TTC549 (cell line): Measurements from ENCODE around the gene ZBTB12.

Source experiments
- FAIRE-seq: peaks from 2 replicates; lab custom pipeline; 2012; peaks lifted over from hg19 to GRCh38; lab: Jason Lieb, UNC

Gene ZBTB12

DNA sequence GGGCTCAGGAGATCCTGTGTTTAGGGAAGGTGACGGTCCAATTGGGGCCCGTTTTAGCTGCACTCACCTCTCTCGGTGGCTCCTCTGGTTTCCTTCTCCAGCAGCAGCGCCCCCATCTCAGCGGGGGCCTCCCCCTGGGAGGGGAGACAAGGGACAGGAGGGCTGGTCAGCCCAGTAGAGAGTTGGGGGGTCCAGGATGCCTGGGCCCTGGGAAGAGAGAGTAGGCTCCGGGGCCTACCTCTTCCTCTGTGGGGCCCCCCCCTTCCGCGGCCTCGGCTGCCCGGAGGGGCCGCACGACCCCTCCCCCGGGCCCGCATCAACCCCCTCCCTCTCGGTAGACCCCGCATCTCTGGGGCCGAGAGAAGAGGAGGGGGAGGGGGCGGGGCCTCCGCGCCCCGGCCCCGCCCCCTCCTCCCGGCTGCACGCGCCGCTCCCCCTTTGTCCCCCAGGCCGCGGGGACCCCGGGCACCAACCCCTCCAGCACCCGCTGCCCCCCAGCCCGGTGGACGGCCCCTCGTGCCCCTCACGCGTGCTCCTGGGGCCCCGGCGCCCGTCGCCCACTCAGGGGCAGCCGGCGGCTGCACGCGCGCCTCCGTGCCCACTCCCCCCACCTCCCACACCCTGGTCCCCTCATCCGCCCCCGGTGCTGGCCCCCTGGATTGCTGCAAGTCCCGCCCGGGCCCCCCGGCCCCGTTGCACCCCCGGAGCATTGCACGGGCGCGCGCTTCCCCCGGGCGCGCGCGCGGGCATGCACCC, 4.9 kb downstream of the ZBTB12 start:
- FAIRE-seq: no peak

- no peak for FAIRE-seq
Observed at GRCh38 chr6:31896493-31896855, 5.4 kb downstream of the ZBTB12 start.

GRCh38 chr6:31892821-31893220, 9.1 kb downstream of the ZBTB12 start:
- no peak for FAIRE-seq

- FAIRE-seq: no peak
Observed at GRCh38 chr6:31889331-31889972, 12.4 kb downstream of the ZBTB12 start.

DNA sequence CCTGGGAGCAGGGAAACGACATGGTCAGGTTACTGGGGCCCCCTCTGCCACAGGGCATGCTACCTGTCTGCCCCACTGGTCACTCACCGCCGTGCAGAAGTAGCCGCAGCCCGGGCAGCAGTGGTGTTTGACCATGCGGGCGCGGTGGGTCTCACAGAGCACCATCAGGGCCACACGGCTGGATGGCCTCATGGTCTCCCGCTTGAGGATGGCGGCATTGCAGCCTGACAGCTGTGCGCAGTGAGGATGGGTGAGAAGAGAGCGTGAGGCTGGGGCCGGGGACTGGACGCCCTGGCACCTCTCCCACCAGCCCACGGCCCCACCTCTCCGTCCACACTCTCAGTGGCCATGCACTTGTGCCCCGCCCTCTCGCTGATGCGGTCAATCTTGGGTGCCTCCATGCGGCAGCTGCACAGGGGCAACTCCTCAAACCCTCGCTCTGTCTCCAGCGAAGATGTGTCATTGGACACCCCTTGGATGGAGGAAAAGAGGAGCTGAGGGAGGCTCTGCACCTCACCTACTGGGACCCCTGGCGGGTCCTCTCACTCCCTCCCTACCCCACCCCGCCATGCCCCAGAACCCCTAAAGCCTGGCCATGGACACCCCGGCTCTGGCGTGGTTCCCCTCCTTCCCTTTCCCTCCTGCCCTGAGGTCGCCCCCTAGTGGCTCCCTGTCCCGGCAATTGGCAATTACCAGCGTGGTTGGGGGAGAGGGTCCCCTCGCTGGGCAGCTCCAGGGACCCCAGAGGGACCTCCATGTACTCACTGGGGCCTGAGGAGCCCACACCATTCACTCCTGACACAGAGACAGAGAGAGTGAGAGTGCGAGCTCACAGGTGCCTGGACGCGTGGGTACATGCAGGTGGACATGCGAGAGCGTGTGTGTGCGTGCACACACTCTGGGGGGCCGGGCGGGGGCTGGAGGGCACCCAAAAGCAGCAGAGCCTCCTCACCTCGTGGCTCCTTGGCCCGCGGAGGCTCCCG, 13.3 kb downstream of the ZBTB12 start:
- FAIRE-seq: no peak

DNA sequence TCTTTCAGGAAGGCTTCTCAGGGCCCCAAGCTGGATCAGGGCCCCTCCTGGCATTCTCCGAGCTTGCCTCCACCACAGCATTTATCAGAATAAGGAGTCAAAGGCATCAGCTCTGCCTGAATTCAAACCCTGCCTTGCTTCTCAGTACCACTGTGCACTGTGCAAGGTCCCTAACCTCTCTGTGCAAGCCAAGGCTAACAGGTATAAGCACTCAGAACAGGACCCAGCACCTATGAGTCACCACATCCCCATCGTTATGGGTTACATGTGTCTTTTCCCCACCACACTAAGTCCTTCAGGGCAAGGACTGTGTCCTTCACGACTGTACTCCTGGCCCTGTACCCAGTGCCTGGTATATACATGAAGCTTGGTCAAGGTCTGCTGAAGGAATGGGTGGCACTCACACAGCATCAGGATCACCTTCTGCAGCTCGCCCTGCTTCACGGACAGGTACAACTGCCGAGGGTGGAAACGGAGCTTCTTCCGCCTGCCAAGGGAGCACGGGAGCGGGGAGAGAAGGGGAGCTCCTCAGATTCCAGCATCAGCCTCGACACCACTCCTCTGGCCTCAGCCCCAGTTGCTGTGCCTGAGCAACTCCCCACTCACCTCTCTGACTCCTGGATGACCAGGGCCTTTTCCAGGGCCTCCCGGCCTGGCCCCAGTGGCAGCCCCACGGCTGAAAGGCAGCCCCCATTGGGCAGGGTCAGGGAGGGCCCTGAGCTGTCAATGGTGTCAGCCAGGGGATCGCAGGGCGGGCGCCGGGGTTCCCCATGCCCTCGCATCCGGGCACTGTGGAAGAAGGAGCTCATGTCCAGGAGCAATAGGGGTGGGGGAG, 14.5 kb downstream of the ZBTB12 start:
- no peak for FAIRE-seq

- no peak for FAIRE-seq
Observed at GRCh38 chr6:31886541-31886991, 15.3 kb downstream of the ZBTB12 start.

DNA sequence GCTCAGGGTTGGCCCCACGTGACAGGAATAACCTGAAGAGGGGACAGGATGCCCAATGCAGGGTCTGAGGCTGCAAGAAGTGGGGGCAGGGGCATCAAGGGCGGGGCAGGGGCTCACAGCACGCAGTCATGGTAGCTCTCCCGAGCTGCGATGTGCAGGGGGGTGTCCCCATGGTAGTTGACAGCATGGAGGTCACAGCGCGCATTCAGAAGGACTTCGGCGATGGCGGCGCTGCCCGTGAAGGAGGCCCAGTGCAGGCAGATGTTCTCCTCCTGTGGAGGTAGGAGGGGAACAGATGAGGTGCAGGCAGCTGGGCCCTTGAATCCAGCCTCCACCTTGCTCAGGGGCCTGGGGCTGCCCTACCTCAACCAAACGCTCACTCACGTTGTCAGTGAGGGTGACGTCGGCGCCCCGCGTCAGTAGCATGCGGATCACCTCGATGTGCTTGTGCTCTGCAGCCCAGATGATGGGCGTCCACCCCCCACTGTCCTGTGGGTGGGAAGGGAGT, 17.3 kb downstream of the ZBTB12 start:
- FAIRE-seq: no peak

DNA sequence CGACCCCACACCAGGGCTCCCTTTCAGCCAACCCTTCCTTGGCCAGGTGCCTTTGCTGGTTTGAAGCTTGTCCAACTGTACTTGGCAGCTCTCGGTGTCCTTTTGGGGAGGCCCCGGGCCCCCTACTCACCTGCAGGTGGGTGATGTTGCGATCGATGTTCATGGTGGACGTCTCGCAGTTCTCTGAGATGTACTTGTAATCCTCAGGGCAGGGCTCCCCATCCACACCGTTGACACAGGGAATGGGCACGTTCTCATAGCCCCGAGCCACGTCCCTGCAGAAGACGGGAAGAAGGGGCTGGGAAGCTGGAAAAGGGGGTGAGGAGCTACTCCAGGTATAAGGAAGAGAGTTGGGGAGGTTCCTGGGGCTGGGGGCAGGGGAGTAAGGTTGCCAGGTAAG, 18.2 kb downstream of the ZBTB12 start:
- FAIRE-seq: no peak

DNA sequence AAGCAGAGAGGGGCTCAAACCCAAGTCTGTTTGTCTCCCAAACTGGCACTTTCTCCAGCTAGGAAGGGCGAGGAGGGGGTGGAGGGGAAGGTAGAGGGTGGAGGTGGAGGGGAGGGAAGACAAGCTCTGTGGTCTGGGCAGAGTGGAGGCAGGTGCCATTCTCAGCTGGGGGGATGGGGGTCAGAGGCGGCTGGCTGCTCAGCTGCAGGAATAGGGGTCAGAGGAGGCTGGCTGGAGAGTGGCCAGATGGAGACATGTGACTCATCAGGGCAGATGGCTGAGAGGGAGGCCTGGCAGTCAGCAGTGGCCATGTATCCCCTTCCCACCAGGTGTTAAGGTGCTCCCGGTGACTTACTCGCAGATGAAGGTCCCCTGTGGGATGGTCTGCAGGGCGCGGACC, 19.5 kb downstream of the ZBTB12 start:
- FAIRE-seq: no peak

DNA sequence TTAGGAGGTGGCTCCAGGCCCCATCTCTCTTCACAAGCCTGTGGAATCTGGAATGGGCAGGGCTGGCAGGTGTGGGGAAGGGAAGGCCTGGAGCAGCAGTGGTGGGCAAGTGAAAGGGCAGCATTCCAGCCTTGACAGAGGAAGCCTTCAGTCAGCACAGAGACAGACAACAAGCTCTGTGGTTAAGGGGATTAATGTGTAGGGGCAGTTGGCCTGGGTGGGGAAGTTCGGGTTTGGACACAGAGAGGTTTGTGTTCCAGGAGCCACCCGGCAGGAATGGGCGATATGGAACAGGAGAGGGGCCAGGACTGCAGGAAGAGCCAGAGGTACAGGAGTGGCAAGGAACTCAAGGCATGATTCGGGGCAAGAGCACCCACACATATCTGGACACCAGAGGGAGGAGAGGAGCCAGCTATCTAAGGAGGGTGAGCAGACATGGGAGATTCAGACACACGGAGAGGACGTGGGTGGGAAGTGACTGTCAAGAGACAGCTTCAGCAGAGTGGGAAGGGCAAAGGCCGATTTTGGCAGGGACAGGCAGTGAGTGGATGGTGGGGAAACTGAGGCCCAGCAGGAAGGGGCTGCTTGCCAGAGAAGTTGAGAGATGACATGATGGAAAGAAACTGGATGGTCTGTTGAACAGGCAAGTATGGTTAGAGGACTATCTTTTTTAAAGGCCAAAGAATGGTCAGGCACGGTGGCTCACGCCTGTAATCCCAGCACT, 20.6 kb downstream of the ZBTB12 start:
- FAIRE-seq: no peak

DNA sequence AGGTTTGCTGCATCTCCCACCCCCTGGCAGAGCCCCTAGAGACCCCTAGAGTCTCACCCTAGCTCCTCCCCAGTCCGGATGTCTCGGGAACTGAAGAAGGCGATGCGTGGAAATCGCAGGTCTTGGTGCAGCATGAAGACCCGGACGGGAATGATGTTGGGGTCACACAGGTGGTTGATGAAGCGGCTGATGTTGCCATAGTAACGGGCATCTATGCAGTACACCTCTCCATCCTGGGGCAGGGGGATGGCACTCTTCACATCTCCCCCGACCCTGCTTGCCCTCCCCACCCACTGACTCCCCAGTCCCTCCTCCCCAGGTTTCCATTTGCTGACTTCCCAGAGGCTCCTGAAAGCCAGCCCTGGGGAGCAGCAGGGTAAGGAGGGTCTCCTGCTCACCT, 21.3 kb downstream of the ZBTB12 start:
- no peak for FAIRE-seq

DNA sequence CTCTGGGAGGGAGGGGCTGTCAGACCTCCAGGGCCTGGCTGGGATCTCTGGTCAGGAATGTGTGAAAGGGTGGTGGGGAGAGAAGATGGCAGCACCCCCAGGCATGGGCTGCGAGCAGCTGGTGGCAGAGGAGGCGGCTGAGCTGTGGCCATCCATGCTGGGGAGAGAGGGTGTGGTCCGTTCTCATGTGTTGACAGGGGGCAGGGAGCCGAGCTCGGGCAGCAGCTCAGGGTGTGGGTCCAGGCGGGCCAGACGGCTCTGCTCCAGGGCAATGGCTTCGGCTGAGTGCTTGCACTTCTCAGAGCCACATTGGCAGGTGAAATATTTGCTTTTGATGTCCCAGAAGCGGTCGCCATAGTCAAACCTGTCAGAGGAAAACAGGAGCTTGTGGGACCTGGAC, 22.0 kb downstream of the ZBTB12 start:
- no peak for FAIRE-seq

- FAIRE-seq: no peak
Observed at GRCh38 chr6:31879143-31879542, 22.7 kb downstream of the ZBTB12 start.

DNA sequence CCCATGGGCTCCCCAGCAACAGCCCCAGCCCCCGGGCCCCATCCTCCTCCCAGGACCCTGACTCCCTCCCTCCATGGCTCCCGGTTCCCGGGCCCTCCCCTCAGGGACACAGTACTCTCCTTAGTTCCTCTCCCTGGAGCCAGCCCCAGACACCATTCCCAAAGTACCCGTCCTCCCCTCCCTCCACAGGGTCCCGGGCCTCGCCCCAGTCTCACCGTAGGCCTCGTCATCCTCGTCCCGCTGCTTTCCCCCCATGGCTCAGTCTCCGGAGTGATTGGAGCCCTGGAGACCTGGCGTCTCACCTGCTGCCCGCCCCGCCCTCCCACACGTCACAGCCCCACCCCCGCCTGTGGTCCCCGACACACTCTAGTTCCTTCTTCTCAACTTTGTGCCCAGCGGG, 23.2 kb downstream of the ZBTB12 start, which contains the start of gene SLC44A4:
Gene SLC44A4, minus strand, starts transcription at position 272 of the 400 bp plus-strand sequence. Its CDS starts 17 bp downstream, at position 255.
- FAIRE-seq: no peak

DNA sequence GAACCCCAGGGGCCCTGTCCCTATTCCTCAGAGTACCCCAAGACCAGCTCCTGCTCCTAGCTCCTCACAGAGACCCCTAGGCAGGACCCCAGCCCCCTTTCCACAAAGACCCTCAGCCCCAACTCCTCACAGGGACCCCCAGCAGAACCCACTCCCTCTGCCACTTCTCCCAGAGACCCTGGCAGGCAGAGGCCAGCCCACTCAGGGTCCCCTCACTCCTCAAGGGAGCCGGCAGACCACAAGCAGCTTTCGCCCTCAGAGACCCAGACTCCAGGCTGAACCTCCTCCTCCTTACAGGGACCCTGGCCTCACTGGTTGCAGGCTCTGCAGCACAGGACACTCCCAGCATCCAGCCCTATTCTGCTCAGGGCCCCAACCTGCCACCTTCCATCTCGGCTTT, 23.7 kb downstream of the ZBTB12 start:
- FAIRE-seq: no peak

- no peak for FAIRE-seq
Observed at GRCh38 chr6:31877651-31878161, 24.2 kb downstream of the ZBTB12 start.

- no peak for FAIRE-seq
Observed at GRCh38 chr6:31877125-31877650, 24.7 kb downstream of the ZBTB12 start.

DNA sequence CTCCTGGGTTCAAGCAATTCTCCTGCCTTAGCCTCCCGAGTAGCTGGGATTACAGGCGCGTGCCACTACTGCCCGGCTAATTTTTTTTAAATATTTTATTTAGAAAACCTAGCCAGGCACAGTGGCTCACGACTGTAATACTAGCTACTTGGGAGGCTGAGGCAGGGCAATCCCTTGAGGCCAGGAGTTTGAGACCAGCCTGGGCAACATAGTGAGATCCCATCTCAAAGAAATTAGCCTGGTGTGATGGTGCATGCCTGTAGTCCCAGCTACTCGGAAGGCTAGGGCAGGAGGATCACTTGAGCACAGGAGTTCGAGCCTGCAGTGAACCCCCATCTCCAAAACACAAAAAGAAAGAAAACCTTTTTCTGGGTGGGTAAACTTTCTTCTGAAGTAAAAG, 25.5 kb downstream of the ZBTB12 start:
- no peak for FAIRE-seq

DNA sequence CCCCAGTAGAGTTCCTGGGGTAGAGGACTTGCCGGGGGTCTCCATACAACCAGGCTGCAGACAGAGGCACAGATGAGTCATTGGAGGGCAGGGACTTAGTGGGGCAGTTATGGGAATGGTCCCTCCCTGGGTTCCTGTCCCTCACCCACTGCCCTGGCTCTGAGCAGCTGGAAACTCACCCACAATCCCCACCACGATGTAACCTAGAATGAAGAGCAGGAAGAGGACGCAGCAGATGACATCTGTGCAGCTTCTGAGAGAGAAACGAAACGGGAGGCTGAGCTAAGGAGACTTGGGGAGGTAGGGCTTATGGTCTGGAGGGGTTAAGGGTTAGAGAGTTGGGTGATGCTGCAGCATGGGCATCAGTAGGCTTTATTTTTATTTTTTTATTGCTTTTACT, 26.0 kb downstream of the ZBTB12 start:
- FAIRE-seq: no peak
